ENCODE data around the gene STIL.
"Not testable (repeated sequence)": the region's sequence is repeated elsewhere in the genome, so short reads cannot be mapped to it uniquely, and the experiment has no call there.

STIL gene

GRCh38 chr1:47313915-47314664 lies at the start of gene STIL:
STIL (minus strand) TSS chr1:47314147; CDS start chr1:47310319, 3,828 bp downstream.
- DNase-seq, result peak; percentile 96

DNA sequence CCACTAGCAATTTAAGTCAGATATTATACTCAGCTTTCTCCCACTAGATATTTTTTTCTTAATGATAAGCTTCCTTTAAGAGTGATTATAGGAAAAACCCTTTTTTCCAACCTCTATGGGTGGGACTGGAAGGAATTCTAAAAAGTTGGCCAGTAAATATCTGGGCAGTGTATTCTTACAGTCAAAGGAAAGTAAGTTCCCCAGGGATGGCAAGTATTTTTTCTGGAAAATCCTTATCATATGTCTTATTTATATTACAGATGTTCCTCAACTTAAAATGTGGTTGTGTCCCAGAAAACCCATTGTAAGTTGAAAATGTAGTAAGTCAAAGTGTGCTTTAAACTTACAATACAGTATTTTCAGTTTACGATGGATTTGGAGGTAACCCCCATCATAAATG lies 48.9 kb upstream of the STIL start:
- no peak for DNase-seq

GRCh38 chr1:47361380-47361779 lies 47.4 kb upstream of the STIL start:
- DNase-seq, result no peak

DNA sequence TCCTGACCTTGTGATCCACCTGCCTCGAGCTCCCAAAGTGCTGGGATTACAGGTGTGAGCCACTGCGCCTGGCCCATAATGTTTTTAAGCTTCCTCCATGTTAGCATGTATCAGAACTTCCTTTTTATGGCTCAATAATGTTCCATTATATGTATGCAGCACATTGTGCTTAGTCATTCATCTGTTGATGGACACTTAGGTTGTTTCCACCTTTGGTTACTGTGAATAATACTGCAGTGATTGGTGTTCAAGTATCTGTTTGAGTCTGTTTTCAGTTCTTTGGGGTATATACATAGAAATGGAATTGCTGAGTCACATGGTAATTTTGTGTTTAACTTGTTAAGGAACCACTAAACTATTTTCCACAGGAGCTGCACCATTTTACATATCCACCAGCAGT lies 37.4 kb upstream of the STIL start:
- DNase-seq, result no peak

DNA sequence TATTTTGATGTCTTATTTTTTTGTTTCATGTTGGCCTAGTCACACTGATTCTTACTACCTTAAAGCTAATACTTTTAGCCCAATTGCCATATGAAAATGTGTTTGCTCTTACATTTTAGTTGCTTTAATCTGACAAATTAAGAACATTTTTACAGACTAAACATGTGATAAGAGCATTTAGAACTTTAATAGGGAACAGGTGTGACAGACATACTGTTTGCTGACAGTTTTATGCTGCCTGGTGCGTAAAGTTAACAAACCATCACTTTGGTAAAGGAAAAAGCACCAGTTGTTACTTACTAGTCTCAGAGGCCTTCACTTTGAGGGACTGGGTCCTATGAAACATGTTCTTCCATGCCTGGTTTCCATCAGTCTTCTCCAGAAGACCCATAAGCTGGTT lies 34.3 kb upstream of the STIL start:
- DNase-seq, result no peak

GRCh38 chr1:47347735-47348134 lies 33.8 kb upstream of the STIL start:
- no peak for DNase-seq

- not testable (repeated sequence) for DNase-seq
These were observed 33.0 kb upstream of the STIL start for GRCh38 chr1:47346979-47347378.

DNA sequence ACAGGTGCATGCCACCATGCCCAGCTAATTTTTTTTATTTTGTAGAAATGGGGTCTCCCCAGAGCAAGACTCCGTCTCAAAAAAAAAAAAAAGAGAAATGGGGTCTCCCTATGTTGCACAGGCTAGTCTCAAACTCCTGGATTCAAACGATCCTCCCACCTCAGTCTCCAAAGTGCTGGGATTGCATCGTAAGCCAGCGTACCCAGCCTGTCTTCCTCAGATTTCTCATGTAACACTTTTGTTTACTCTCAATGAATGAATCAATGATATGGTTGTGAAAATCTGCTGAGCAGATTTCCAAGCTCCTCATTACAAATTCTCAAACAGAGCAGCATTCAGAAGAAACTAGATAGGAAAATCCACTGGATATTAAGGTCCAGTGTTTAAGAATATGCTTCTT lies 26.3 kb upstream of the STIL start:
- no peak for DNase-seq

- no peak for DNase-seq
These were observed 24.5 kb upstream of the STIL start for GRCh38 chr1:47338249-47339077.

DNA sequence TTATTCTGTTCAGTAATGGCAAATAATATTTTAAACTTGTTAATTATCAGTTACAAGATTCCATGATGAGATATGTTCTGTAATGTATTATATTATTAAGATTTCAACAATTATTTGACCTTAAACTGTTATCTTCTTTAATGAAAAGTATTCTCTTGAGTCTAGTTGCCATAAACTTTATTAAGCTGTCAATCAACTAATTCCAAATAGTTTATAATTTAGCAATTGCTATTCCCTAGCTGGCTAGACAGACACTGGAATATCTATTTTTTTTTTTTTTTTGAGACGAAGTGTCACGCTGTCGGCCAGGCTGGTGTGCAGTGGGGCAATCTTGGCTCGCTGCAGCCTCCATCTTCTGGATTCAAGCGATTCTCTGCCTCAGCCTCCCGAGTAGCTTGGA lies 23.4 kb upstream of the STIL start:
- no peak for DNase-seq

DNA sequence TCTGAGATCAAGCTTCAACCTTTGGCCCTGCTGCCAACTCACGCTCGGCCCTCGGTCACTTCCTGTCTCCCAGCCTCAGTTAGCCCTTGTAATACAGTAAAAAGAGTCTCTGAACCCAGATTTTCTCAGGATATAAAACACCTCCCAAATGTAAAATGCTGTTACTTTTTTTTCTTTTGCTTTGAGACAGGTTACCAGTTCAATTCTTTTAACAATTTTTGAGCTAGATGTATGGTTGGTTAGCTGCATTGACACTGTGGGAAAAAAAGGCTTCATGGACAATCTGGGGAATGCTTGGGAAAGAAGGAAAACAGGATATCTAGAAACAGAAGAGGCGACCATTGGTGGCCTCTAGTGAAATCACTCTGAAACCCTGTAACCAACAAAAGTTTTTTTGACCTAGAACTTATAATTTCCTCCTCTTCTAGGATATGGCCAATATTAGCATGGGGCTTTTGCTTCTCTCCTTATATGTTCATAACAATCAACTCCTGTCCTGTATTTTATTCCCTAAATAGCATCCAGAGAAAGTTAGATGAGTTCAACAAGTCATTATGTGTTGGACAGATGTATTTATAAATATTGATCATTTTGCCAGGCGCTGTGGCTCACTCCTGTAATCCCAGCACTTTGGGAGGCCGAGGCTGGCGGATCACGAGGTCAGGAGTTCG lies 21.0 kb upstream of the STIL start:
- DNase-seq, result no peak

GRCh38 chr1:47333922-47334764 lies 20.2 kb upstream of the STIL start:
- peak; percentile 43 for DNase-seq

DNA sequence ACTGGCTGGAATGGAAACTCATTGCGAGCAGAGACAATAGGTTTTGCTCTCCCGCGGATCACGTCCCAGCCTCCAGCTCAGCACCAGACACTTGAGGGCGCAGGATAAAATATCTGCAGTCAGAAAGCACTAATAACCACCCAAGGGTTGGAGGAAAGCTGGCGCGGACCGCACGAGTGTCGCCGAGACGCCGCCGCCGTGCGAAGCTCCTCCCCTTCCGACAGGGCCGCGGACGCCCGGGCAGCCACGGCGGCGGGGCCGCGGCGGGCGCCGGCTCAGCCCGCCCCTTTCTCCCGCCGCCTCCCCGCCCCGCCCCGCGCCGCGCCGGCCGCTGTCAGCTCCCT lies 19.6 kb upstream of the STIL start, which contains the start of gene CMPK1:
Gene CMPK1, plus strand, starts transcription at position 213 of the 344 bp plus-strand sequence. CDS start 156 bp downstream, outside the sequence.
- peak; percentile 76 for DNase-seq

GRCh38 chr1:47332779-47333577 lies 19.0 kb upstream of the STIL start:
- no peak for DNase-seq

DNA sequence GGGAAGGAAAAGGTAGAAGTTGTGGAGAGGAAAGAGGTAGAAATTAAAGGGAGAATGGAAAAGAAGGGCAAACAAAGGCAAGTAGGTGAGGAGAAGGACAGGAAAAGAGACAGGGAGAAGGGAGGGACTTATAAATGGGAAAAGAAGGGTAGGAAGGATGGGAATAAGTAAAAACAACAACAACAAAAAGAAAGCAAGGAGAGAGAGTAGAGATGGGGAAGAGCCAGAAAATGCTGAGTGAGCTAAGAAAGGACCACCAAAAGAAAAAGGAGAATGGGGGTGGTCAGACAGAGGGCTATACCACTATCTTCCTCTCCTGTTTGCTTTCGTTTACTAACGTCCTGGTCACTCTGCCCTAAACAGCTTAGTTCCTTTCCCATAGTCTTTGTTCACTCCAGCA lies 17.9 kb upstream of the STIL start:
- no peak for DNase-seq

- DNase-seq, result no peak
These were observed 16.3 kb upstream of the STIL start for GRCh38 chr1:47330212-47330611.

- no peak for DNase-seq
These were observed 15.0 kb upstream of the STIL start for GRCh38 chr1:47328992-47329391.

DNA sequence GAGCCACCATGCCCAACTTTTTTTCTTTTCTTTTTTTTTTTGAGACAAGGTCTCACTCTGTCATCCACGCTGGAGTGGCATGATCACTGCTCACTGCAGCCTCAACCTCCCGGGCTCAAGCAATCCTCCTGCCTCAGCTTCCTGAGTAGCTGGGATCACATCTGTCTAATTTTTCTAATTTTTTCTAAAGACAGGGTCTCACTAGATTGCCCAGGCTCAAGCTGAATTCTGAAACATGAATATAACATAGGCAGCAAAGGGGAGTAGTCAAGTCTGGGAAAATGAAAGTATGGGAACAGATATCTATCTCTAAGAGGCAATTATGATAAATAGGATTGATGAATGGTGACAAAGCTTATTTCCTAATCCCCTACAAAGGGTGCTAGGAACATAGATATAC lies 12.3 kb upstream of the STIL start:
- no peak for DNase-seq

DNA sequence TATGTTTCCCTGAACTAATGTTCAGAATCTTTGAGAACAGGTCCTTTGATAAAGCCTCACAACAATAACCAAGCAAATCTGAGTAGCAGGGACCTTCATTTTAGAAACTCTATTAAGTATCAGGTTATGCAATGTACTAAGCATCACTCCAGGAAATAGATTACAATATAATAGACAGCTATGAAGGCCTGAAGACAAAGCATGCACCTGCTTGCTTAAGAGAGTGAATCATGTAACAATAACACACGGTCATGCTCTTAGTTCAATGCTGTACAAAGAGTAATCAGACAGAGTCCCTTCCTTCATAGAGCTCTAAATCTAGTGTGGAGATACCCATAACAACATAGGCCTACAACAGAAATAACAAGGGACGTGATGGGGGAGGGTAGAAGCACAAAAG lies 11.6 kb upstream of the STIL start:
- no peak for DNase-seq

- DNase-seq, result no peak
These were observed 10.7 kb upstream of the STIL start for GRCh38 chr1:47324682-47325081.

GRCh38 chr1:47323599-47324031 lies 9.7 kb upstream of the STIL start:
- DNase-seq, result no peak

DNA sequence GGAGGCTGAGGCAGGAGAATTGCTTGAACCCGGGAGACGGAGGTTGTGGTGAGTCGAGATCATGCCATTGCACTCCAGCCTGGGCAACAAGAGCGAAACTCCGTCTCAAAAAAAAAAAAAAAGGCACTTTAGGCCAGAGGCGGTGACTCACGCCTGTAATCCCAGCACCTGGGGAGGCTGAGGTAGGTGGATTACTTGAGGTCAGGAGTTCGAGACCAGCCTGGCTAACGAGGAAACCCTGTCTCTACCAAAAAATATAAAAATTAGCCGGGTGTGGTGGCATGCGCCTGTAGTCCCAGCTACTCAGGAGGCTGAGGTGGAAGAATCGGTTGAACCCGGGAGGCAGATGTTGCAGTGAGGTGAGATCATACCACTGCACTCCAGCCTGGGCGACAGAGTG lies 6.0 kb upstream of the STIL start:
- not testable (repeated sequence) for DNase-seq
